Vagina (tissue), 2 donors: ENCODE data around the gene DUSP5. TPM values are rescaled to one million over a fixed set of nuclear protein-coding genes. Genes with fewer than 3 reads are reported as not detected.
"Not testable (repeated sequence)": the region's sequence is repeated elsewhere in the genome, so short reads cannot be mapped to it uniquely, and the experiment has no call there.

Experiments
- DNase-seq, 2 donors: peaks; one replicate each; pipeline ENCODE4 v3.0.0-alpha.2; 2017; ENCODE audit errors: extremely low spot score in 2 of 2
- H3K27ac ChIP-seq: fragments of 200-600 bp; sonication (generic); one replicate; pipeline ENCODE4 v1.5.1; 2019
- H3K27me3 ChIP-seq: fragments of 200-600 bp; sonication (generic); one replicate; pipeline ENCODE4 v1.5.1; 2019
- H3K36me3 ChIP-seq, 2 donors: fragments of 200-600 bp; sonication (generic); one replicate each; pipeline ENCODE4 v1.5.1; 2017 to 2019
- H3K4me1 ChIP-seq: fragments of 200-600 bp; sonication (generic); one replicate; pipeline ENCODE4 v1.5.1; 2019
- H3K4me3 ChIP-seq, 2 donors: fragments of 200-600 bp; sonication (generic); 1 replicate in 1 of 2; 2 replicates in 1 of 2; pipeline ENCODE4 v1.5.1; 2016 to 2019
- H3K9me3 ChIP-seq: fragments of 200-600 bp; sonication (generic); one replicate; pipeline ENCODE4 v1.5.1; 2019
- POLR2A ChIP-seq, 2 donors: fragments of 450-650 bp; IDR thresholded peaks; one replicate each; pipeline ENCODE4 v1.6.1; 2017; ENCODE audit warnings: antibody characterized with exemption in 2 of 2, mild to moderate bottlenecking in 2 of 2, moderate library complexity in 2 of 2
- POLR2AphosphoS5 ChIP-seq, 2 donors: sonication (generic); formaldehyde crosslinking; IDR thresholded peaks; one replicate each; pipeline ENCODE4 v1.9.0; 2017; ENCODE audit warnings: antibody characterized with exemption in 2 of 2, mild to moderate bottlenecking in 2 of 2, low read depth in 1 of 2; ENCODE audit not compliant: insufficient read depth in 1 of 2
- intact Hi-C: fragments of 100-400 bp; cut with DNase I; formaldehyde crosslinking; loops from one replicate; pipeline ENCODE4 v1.15.1; 2023
- total RNA-seq: library from RNA; depleted of rRNA; stranded (reverse); fragments of >200 nt; gene quantifications from one replicate; pipeline ENCODE4 v1.2.3, GENCODE V29; 2016
- TF ChIP-seq, protein P1 (sequence below), 3 experiments: fragments of 450-650 bp in 2 of 3; fragments of 200-600 bp in 1 of 3; sonication (generic) in 1 of 3; IDR thresholded peaks; one replicate each; pipeline ENCODE4 v1.5.1; 2017 to 2019; ENCODE audit warnings: antibody characterized with exemption in 3 of 3, mild to moderate bottlenecking in 2 of 3, moderate library complexity in 2 of 3

DUSP5 gene
- total RNA-seq, 1 donor from 2014 or later, result 75.1 TPM

DNA sequence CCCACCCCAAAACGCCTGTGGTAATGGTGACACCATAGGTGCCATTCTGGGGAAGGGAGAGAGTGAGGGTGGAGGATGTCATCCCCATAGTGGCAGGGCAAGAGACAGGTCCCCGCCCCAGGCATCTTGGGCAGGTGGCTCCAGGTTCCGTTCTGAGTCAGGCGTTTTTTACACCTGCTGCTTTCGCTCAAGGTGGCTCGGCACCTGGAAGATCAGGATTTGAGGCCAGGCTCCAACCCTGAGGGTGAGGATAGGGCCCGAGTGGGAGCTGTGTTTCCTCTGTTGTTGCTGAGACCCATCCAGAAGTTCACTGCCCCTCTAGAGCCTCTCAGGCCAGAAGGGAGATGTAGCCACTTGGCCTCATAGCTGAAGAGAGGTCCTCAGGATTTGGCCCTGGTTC, 36.6 kb upstream of the DUSP5 start:
- Histone ChIP-seq H3K27me3 (no peaks in the 10 kb centered on the region), H3K9me3 (no peaks in the 10 kb centered on the region), H3K36me3 (no peaks in the 10 kb centered on the region), H3K27ac (no peak overlapping the region), H3K4me3 (no peak overlapping the region), H3K4me1 (no peaks in the 10 kb centered on the region)
- no peak for DNase-seq
- TF ChIP-seq POLR2AphosphoS5 (IDR thresholded peaks at IDR 0.05; ENCODE audit: insufficient read depth in 1 of 2, low read depth in 1 of 2), result no peak
- TF ChIP-seq, protein P1, sequence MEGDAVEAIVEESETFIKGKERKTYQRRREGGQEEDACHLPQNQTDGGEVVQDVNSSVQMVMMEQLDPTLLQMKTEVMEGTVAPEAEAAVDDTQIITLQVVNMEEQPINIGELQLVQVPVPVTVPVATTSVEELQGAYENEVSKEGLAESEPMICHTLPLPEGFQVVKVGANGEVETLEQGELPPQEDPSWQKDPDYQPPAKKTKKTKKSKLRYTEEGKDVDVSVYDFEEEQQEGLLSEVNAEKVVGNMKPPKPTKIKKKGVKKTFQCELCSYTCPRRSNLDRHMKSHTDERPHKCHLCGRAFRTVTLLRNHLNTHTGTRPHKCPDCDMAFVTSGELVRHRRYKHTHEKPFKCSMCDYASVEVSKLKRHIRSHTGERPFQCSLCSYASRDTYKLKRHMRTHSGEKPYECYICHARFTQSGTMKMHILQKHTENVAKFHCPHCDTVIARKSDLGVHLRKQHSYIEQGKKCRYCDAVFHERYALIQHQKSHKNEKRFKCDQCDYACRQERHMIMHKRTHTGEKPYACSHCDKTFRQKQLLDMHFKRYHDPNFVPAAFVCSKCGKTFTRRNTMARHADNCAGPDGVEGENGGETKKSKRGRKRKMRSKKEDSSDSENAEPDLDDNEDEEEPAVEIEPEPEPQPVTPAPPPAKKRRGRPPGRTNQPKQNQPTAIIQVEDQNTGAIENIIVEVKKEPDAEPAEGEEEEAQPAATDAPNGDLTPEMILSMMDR (IDR thresholded peaks at IDR 0.05), result no peak
- TF ChIP-seq POLR2A (IDR thresholded peaks at IDR 0.05), result no peak
- intact Hi-C loops, result no loop called here

DNA sequence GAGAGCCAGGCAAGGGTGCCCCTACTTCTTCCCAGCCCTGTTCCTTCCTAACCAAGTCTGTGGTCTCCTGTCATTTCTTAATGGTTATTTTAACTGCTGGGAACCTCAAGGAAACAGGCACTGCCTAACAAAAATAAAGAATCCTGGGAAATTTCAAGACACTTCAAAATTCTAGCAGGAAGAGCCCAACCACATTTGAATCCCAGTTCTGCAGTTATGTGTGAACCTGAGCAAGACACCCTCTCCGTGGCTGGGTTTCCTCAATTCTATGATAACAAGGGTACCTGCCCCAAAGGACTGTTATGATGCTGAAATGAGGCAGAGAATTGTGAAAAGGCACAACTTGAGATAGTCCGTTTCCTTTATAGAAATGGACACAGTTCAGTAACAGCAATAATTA, 36.2 kb upstream of the DUSP5 start:
- H3K27me3 ChIP-seq, result no peaks in the 10 kb centered on the region
- no peaks in the 10 kb centered on the region for H3K9me3 ChIP-seq
- no peaks in the 10 kb centered on the region for H3K36me3 ChIP-seq
- TF ChIP-seq, protein P1 (IDR thresholded peaks at IDR 0.05), result no peak
- no peak for TF ChIP-seq POLR2A (IDR thresholded peaks at IDR 0.05)
- no peak for TF ChIP-seq POLR2AphosphoS5 (IDR thresholded peaks at IDR 0.05; ENCODE audit: insufficient read depth in 1 of 2, low read depth in 1 of 2)
- intact Hi-C loops, result no loop called here
- no peak overlapping the region for H3K27ac ChIP-seq
- H3K4me1 ChIP-seq, result no peaks in the 10 kb centered on the region
- no peak overlapping the region for H3K4me3 ChIP-seq
- DNase-seq, result no peak

DNA sequence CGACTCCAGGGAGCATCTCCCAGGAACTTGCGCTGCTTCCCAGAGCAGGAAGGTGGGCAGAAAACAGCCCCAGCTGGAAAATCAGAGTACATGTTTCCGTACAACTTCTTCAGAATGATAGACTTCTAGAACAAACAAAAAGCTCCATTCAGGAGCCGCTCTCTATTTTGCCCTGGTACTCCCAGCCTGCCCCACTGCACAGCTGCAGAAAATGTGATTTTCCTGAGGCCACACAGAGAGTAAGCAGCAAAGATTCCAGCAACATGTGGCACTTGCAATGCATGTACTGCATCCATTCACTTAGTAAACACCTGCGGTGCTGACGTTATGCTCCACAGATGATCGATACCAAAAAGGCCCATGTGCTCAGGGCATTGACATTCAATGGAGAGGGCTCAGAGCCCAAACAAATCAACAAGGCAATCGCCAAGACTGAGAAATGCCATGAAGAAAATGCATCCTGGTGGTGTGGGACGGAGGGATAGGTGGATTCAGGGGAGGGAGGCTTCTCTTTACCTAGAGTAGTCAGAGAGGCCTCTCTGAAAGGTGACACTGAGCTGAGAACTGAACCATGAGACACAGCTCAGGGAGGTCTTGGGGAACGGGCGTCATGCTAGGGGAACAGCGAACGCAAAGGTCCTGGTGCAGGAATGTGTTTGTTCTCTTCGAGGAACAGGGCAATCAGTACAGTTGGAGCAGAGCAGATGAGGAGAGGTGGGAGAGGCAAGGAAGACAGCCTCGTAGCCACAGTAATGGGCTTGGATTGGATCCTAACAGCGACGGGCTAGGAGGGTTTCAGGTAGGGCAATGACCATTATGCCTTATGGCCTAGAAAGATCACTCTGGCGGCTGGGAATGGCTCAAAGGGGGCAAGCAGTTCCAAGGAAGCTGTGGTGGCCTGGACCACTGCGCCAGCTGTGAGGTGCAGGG, 35.3 kb upstream of the DUSP5 start:
- Histone ChIP-seq H3K27ac (no peak overlapping the region), H3K4me3 (no peak overlapping the region), H3K4me1 (no peaks in the 10 kb centered on the region), H3K27me3 (no peaks in the 10 kb centered on the region), H3K9me3 (no peaks in the 10 kb centered on the region), H3K36me3 (no peaks in the 10 kb centered on the region)
- DNase-seq, result no peak
- intact Hi-C loops, result no loop called here
- TF ChIP-seq POLR2AphosphoS5 (IDR thresholded peaks at IDR 0.05; ENCODE audit: insufficient read depth in 1 of 2, low read depth in 1 of 2), result no peak
- no peak for TF ChIP-seq POLR2A (IDR thresholded peaks at IDR 0.05)
- TF ChIP-seq, protein P1 (IDR thresholded peaks at IDR 0.05), result no peak

DNA sequence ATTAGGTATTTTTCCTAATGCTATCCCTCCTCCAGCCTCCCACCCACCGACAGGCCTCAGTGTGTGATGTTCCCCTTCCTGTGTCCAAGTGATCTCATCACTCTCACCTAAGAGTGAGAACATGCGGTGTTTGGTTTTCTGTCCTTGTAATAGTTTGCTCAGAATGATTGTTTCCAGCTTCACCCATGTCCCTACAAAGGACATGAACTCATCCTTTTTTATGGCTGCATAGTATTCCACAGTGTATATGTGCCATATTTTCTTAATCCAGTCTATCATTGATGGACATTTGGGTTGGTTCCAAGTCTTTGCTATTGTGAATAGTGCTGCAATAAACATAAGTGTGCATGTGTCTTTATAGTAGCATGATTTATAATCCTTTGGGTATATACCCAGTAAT, 29.4 kb upstream of the DUSP5 start:
- DNase-seq, H3K36me3 ChIP-seq, H3K27me3 ChIP-seq, H3K4me1 ChIP-seq, intact Hi-C loops, H3K27ac ChIP-seq, H3K9me3 ChIP-seq, H3K4me3 ChIP-seq: not testable (repeated sequence)

DNA sequence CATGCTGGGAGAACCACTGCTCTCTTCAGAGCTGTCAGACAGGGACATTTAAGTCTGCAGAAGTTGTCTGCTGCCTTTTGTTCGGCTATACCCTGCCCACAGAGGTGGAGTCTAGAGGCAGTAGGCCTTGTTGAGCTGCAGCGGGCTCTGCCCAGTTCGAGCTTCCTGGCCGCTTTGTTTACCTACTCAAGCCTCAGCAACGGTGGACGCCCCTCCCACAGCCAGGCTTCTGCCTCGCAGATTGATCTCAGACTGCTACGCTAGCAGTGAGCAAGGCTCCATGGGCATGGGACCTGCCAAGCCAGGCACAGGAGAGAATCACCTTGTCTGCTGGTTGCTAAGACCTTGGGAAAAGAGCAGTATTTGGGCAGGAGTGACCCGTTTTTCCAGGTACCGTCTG, 27.2 kb upstream of the DUSP5 start:
- H3K27ac ChIP-seq, intact Hi-C loops, H3K36me3 ChIP-seq, H3K9me3 ChIP-seq, H3K4me3 ChIP-seq, DNase-seq, H3K27me3 ChIP-seq, H3K4me1 ChIP-seq: not testable (repeated sequence)

DNA sequence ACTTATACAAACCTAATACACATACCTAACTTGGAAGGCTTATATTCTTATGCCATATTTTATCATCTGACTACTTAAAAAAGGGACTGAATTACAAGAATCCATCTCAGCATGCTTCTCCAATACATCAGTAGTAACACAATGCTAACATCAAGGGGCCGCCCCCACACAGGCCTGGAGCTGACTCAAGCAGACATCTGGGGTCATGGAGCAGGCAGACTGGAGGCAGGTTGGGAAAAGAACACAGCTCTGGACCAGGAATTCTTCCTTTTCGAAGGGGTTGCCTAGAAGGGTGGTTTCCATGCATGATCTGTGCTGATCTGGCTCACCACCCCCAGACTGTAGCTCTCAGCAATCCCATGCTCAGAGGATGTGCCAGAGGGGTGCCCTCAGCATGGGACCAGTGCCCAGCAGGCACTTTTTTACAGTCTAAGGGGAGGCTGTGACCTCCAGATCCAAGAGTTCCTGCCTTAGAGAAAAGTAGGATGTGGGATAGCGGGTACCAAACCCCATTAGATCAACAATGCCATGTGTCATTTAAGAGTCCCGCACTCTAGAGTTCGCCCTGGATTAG, 26.1 kb upstream of the DUSP5 start:
- Histone ChIP-seq H3K27ac (no peak overlapping the region), H3K9me3 (no peaks in the 10 kb centered on the region), H3K36me3 (no peaks in the 10 kb centered on the region), H3K4me1 (no peaks in the 10 kb centered on the region), H3K4me3 (no peak overlapping the region), H3K27me3 (no peaks in the 10 kb centered on the region)
- intact Hi-C loops, result no loop called here
- TF ChIP-seq, protein P1 (IDR thresholded peaks at IDR 0.05), result no peak
- TF ChIP-seq POLR2AphosphoS5 (IDR thresholded peaks at IDR 0.05; ENCODE audit: insufficient read depth in 1 of 2, low read depth in 1 of 2) (no peak), POLR2A (IDR thresholded peaks at IDR 0.05) (no peak)
- no peak for DNase-seq
